ENCODE results near the gene TERB1. TPM values are rescaled to one million over a fixed set of nuclear protein-coding genes. Genes with fewer than 3 reads are reported as not detected.
A peak's percentile ranks its signal among the peaks of the same experiment; 100 is the strongest.

TERB1 gene
- total RNA-seq, 1 experiment from 2014 or later: not detected

- H3K4me1 ChIP-seq (ENCODE audit: control insufficient read depth in 1 of 2, insufficient read depth in 2 of 2, low read length in 2 of 2): no peaks in the 10 kb centered on the region
- H3K9ac ChIP-seq (ENCODE audit: low read length): no peak overlapping the region
- no peaks in the 10 kb centered on the region for H3K9me2 ChIP-seq (ENCODE audit: insufficient read depth)
- H3K27ac ChIP-seq (ENCODE audit: low read depth, low read length): no peak overlapping the region
- no peaks in the 10 kb centered on the region for H3K79me2 ChIP-seq (ENCODE audit: insufficient read depth, low read length)
- no peak overlapping the region for H2AFZ ChIP-seq (ENCODE audit: low read depth, low read length, poor library complexity, severe bottlenecking)
- TF ChIP-seq, protein P1, sequence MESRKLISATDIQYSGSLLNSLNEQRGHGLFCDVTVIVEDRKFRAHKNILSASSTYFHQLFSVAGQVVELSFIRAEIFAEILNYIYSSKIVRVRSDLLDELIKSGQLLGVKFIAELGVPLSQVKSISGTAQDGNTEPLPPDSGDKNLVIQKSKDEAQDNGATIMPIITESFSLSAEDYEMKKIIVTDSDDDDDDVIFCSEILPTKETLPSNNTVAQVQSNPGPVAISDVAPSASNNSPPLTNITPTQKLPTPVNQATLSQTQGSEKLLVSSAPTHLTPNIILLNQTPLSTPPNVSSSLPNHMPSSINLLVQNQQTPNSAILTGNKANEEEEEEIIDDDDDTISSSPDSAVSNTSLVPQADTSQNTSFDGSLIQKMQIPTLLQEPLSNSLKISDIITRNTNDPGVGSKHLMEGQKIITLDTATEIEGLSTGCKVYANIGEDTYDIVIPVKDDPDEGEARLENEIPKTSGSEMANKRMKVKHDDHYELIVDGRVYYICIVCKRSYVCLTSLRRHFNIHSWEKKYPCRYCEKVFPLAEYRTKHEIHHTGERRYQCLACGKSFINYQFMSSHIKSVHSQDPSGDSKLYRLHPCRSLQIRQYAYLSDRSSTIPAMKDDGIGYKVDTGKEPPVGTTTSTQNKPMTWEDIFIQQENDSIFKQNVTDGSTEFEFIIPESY (IDR thresholded peaks at IDR 0.05; ENCODE audit: extremely low read depth, insufficient replicate concordance, low read length): no peak
- TF ChIP-seq CTCF (IDR thresholded peaks at IDR 0.05 in 2 of 3, conservative IDR thresholded peaks at IDR 0.05 in 1 of 3; ENCODE audit: borderline replicate concordance in 1 of 3, insufficient read depth in 1 of 3, low read depth in 2 of 3, low read length in 2 of 3): no peak
- ChIA-PET RAD21 (ENCODE audit: low non-redundant PET in 1 of 2, low total read pairs in 2 of 2, uncharacterized antibody in 2 of 2, unreplicated experiment in 2 of 2) (no interaction called here), CTCF (interaction anchor here (0.9 to 1.2 kb wide), 3 partner anchors 28 to 155 kb away, joined by 3 read pairs; no protein-coding TSS in a partner anchor), POLR2A (no interaction called here)
- no peak overlapping the region for H3K4me2 ChIP-seq (ENCODE audit: low read length)
- BruUV-seq (replicated peaks): no TSS peak
- H3K27me3 ChIP-seq (ENCODE audit: insufficient read depth, low read length): no peaks in the 10 kb centered on the region
- H3K36me3 ChIP-seq (ENCODE audit: control insufficient read depth in 1 of 2, insufficient read depth in 2 of 2, low read length in 2 of 2): no peaks in the 10 kb centered on the region
- no peaks in the 10 kb centered on the region for H4K20me1 ChIP-seq (ENCODE audit: insufficient read depth)
- no peaks in the 10 kb centered on the region for H3K9me3 ChIP-seq (ENCODE audit: control insufficient read depth in 1 of 2, insufficient read depth in 1 of 2, low read depth in 1 of 2, low read length in 2 of 2)
- H3K4me3 ChIP-seq (replicated peaks in 1 of 2; ENCODE audit: low read depth in 1 of 2, low read length in 2 of 2): no peak overlapping the region
- peak; percentile 41 for ATAC-seq
- intact Hi-C loops (cut with micrococcal nuclease): no loop called here
- DNase-seq (ENCODE audit: low read depth, low spot score): no peak
Observed at GRCh38 chr16:66712512-66712911, 88.9 kb downstream of the TERB1 start.

DNA sequence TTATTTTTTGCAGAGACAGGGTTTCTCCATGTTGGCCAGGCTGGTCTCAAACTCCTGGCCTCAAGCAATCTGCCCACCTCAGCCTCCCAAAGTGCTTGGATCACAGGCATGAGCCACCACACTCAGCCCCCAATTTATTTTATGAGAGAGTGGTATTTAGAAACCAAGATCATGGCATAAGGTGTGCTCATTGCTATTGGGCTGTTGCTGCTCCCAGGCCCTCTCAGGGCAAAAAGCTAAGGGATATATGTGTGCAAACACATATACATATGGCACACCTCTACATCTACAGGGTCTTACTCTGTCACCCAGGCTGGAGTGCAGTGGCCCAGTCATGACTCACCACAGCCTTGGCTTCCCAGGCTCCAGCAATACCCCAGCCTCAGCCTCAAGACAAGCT is 89.8 kb downstream of the TERB1 start:
- no peaks in the 10 kb centered on the region for H3K9me2 ChIP-seq (ENCODE audit: insufficient read depth)
- H4K20me1 ChIP-seq (ENCODE audit: insufficient read depth): no peaks in the 10 kb centered on the region
- no peak for DNase-seq (ENCODE audit: low read depth, low spot score)
- H3K4me1 ChIP-seq (ENCODE audit: control insufficient read depth in 1 of 2, insufficient read depth in 2 of 2, low read length in 2 of 2): no peaks in the 10 kb centered on the region
- ChIA-PET CTCF (interaction anchor here (1.2 kb wide), 1 partner anchor 29 kb away, joined by 3 read pairs; no protein-coding TSS in a partner anchor), RAD21 (ENCODE audit: low non-redundant PET in 1 of 2, low total read pairs in 2 of 2, uncharacterized antibody in 2 of 2, unreplicated experiment in 2 of 2) (no interaction called here), POLR2A (no interaction called here)
- no peak overlapping the region for H3K9ac ChIP-seq (ENCODE audit: low read length)
- no peak overlapping the region for H3K27ac ChIP-seq (ENCODE audit: low read depth, low read length)
- no peak overlapping the region for H3K4me3 ChIP-seq (replicated peaks in 1 of 2; ENCODE audit: low read depth in 1 of 2, low read length in 2 of 2)
- no peak overlapping the region for H3K4me2 ChIP-seq (ENCODE audit: low read length)
- H3K27me3 ChIP-seq (ENCODE audit: insufficient read depth, low read length): no peaks in the 10 kb centered on the region
- H2AFZ ChIP-seq (ENCODE audit: low read depth, low read length, poor library complexity, severe bottlenecking): no peak overlapping the region
- no peaks in the 10 kb centered on the region for H3K36me3 ChIP-seq (ENCODE audit: control insufficient read depth in 1 of 2, insufficient read depth in 2 of 2, low read length in 2 of 2)
- intact Hi-C loops (cut with micrococcal nuclease): no loop called here
- H3K79me2 ChIP-seq (ENCODE audit: insufficient read depth, low read length): no peaks in the 10 kb centered on the region
- no TSS peak for BruUV-seq (replicated peaks)
- no peak for ATAC-seq
- H3K9me3 ChIP-seq (ENCODE audit: control insufficient read depth in 1 of 2, insufficient read depth in 1 of 2, low read depth in 1 of 2, low read length in 2 of 2): no peaks in the 10 kb centered on the region
- TF ChIP-seq TCF7L2 (IDR thresholded peaks at IDR 0.05; ENCODE audit: borderline replicate concordance, extremely low read depth, insufficient read depth, insufficient read length) (no peak), ELF1 (IDR thresholded peaks at IDR 0.05; ENCODE audit: borderline replicate concordance, low read depth) (no peak), POLR2A (IDR thresholded peaks at IDR 0.05; ENCODE audit: borderline replicate concordance, extremely low read depth, insufficient read depth, insufficient read length) (no peak), EGR1 (IDR thresholded peaks at IDR 0.05; ENCODE audit: low read depth) (no peak), RAD21 (IDR thresholded peaks at IDR 0.05; ENCODE audit: low read depth) (no peak), CEBPB (IDR thresholded peaks at IDR 0.05; ENCODE audit: low read depth) (no peak)
- TF ChIP-seq, protein P2, sequence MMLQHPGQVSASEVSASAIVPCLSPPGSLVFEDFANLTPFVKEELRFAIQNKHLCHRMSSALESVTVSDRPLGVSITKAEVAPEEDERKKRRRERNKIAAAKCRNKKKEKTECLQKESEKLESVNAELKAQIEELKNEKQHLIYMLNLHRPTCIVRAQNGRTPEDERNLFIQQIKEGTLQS (IDR thresholded peaks at IDR 0.05): no peak
- TF ChIP-seq, protein P1 (IDR thresholded peaks at IDR 0.05; ENCODE audit: extremely low read depth, insufficient replicate concordance, low read length): no peak
